Measurements from ENCODE around the gene PBX4.

Gene PBX4

GRCh38 chr19:19540064-19540714 is 78.3 kb downstream of the PBX4 start:
- DNase-seq (ENCODE audit: low read depth), result no peak

GRCh38 chr19:19539698-19540063 is 78.8 kb downstream of the PBX4 start:
- DNase-seq (ENCODE audit: low read depth), result no peak

DNA sequence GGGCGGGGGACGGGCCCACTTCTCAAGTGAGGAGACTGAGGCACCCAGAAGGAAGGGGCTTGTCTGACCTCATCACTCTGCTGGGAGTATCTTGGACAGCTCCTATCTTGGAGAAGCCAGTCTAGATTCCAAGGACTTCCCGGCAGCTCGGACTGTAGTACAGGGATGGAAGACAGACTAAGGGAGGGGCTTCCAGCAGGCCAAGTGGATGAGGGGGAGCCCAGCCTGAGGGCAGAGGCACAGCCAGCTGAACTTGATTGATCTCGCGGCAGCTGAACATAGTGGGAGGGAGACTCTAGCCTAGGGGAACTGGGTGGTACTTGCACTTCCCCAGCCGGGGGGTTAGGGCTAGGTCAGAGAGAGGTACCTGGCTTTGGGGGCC is 79.7 kb downstream of the PBX4 start:
- no peak for DNase-seq (ENCODE audit: low read depth)

DNA sequence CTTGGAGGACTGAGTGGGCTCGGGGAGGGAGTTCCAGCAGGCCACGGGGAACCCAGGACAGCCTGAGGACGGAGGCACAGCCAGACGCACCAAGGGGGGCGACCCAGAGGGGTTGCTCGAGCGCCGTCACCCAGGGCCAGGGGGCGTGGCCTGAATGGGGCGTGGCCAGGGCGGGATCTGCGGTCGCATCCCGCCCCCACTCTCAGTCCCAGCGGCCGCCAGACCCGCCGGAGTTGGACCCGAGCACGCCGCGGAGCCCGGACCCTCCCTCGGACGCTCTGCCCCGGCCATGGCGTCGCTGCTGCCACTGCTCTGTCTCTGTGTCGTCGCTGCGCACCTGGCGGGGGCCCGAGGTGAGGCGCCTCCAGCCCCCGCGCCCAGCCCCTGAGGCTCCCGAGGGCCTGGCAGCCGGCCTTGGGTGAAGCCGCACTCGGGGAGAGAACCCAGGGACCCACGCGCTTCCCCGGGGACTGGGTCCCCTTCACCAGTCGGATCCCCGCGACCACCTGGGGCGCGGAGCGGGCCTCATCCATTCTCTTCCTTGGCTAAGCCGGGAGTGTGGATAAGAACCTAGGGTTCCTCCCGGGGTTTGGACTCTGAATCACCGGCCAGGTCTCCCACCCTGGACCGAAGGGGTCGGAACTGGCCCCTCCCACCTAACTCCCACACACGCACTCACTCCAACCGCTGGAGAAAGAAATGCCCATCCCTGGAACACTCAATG is 80.3 kb downstream of the PBX4 start, which contains the start of gene CILP2:
TSS of gene CILP2 (plus strand) at position 205 of the 724 bp plus-strand sequence. CDS start at position 290, 85 bp downstream.
- no peak for DNase-seq (ENCODE audit: low read depth)

DNA sequence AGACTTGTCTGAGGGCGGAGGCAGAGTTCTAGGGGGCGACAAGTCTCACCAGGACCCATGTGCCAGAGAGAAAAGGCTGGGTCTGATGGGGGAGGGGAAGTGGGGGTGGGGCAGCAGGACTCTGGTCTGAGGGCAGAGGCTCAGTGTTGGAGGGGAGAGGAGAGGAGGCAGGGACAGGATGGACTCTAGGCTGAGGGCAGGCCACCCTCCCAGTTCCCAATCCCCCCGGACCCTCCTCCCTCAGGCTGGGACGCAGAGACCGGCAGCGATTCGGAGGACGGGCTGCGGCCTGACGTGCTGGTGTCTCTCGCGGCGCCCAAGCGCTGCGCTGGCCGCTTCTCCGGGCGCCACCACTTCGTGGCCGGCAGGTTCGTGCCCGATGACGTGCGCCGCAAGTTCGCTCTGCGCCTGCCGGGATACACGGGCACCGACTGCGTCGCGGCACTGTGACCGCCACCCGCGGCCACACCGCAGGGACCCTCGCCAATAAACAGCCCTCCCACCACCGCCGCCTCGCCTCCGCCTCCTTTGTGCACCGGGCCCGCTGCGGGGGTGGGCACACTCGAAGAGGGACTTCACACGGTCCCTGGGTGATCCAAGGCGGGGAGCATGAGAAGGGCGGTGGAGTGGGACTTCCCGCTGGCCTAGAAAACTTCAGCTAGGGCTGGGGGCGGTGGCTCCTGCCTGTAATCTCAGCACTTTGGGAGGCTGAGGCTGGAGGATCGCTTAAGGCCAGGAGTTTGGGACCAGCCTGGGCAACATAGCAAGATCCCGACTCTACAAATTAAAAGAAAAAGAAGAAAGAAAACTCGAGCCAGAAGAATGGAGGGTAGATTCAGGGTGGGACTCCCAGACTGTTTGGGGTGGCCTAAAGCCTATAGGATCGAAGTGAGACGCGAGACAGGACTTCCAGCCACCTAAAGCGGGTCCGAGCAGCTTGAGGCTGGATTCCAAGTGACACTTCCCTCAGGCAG is 81.1 kb downstream of the PBX4 start:
- no peak for DNase-seq (ENCODE audit: low read depth)

GRCh38 chr19:19535311-19536191 is 82.9 kb downstream of the PBX4 start:
- no peak for DNase-seq (ENCODE audit: low read depth)

DNA sequence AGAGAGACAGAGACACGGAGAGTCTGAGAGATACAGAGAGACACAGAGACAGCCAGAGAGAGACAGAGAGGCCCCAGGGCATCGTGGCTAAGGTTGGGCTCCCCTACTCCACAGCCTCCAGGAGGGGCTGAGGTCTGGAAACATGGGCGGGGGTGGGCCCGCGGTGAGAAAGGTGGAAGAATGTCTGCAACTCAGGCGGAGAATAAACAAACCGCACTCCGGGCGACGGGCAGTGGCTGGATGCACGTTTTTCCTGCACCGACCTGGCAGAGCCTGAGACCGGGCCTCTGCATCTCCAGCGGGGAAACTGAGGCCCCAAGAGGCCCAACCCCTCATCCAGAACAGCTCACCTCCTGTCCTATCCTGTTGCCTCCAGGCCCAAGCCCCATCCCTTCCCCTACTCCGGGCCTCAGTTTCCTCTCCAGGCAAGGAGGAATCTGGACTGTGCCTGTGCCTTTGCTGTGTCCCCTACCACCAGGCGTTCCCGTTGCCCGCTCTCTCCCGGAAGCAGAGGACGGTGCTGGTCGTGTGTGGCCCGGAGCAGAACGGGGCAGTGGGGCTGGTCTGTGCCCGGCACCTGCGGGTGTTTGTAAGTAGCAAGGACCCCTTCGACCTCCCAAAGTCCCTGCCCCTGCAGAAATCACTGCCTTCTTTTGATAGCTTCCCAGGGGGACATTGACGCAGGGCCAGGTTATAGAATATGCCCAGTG is 83.8 kb downstream of the PBX4 start:
- no peak for DNase-seq (ENCODE audit: low read depth)

DNA sequence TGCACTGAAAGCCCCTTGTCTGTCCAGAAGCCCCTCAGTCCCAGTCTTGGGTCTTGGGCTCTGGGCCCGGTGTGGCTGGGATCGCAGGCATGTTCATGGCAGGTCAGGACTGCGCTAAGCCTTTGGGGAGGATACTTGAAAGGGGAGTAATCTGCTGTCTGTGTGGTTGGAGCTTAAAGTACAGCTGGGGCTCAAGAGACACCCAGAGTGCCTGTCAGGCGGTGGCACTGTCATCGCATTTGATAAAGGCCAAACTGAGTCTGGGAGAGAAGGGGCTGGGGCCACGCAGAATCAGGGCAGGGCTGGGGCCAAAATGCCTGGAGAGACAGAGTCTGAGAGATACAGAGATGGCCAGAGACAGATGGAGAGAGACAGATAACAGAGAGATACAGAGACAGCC is 84.6 kb downstream of the PBX4 start:
- no peak for DNase-seq (ENCODE audit: low read depth)

DNA sequence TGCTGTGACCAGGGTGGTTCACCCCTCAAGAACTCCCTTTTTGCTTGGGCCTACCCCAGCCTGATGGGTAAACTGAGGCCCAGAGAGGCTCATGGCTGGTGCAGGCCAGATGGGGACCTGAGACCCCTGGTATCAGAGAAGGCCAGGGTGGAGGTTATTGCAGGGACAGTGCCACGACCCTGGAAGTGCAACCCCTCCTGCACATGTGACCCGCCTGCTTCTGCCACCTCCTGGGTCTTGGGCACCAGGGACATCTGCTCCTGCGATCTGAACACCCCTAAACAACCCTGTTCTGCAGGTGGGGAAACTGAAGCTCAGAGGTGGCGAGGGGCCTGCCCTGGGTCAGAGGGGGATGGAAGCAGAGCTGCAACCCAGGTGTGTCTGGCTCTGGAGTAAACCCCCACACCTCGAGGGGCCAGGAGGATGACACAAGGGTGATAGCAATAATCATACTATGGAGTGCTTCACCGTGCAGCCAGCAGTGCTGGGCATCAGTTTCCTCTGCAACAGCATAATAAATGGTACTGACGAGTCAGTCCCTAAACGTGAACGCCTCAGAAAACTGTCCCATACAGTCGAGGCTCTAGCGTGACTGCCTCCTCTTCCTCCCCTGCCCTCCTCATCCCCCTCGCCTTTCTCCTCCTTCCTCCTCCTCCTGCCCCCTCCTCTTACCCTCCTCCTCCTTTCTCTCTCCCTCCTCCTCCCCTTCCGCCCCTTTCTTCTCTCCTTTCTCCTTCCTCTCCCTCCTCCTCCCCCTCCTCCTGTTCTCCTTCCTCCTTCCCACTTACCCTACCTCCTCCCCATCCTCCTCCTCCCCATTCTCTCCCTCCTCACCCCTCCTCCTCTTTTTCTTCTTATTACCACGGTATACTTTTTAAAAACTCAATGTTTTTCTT is 85.4 kb downstream of the PBX4 start:
- DNase-seq (ENCODE audit: low read depth), result no peak

DNA sequence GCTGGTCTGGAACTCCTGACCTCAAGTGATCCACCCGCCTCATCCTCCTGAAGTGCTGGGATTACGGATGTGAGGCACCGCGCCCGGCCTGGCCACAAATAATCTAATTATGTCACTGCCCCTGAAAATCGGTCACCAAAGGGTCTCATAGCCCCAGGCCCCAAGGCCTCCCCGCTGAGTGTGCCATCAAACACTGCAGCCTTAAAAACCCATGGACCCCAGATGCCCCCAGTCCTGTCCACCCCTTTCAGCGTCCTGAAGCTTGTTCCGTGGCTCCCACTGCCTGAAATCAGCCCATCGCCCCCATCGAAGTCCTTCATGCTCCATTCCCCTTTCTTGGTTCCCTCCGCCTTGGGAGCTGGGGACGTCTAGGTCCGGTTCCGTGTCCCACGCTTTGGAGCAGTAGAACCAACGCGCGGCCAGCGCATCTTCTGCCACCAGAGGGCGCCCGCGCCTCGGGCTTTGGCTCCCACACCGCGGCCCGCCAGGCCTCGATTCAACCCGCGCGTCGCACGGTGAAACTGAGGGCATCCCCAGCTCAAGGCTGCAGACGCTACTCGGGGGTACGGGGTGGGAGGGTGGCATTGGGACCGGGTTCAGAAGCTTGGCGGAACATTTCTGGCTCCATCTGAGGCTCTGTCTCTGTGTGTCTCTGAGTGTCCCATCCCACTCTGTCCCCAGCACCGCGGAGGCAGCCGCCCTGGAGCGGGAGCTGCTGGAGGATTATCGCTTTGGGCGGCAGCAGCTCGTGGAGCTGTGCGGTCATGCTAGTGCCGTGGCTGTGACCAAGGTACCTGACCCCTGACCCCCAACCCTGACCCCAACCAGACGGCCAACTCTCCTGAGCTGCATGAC is 86.3 kb downstream of the PBX4 start:
- DNase-seq (ENCODE audit: low read depth), result no peak

DNA sequence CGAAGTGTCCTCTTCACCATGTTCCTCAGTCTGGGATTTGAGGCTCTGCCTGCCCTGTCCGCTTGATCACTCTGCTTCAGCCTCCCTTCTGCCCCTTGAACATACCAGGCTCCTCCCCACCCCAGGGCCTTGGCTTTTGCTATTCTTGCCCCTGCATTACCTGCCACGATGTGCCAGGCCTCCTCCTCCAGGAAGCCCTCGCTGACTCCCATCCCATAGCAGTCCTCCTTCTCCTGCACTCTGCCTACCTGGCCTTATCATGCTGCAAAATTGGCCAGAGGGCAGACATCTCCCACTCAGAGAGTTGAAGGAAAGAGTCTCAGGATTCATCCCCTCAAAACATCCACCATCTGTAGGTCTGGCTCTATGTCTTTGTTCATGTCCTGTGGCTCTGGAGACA is 87.6 kb downstream of the PBX4 start:
- no peak for DNase-seq (ENCODE audit: low read depth)

DNA sequence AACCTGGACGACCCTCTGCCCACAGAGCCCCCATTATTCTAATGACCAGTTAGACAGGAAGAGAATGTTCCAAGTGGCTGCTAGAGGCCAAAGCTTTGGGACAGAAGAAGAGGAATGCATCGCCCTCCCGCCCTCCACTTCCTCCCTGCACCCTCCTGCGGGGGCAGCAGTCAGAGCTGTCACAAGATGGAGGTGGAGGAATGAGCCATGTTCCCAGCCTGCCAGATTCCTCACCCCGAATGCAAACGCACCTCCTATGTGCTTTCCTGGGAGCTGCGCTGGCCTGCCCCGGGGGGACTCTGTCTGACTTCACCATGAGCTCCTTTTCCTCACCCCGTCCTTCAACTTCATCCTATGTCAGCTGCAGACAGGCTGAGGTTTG is 88.1 kb downstream of the PBX4 start:
- DNase-seq (ENCODE audit: low read depth), result no peak

- DNase-seq (ENCODE audit: low read depth), result no peak
Measured at GRCh38 chr19:19529783-19530422, 88.6 kb downstream of the PBX4 start.

GRCh38 chr19:19528721-19529490 is 89.6 kb downstream of the PBX4 start, which contains the start of gene YJEFN3:
Gene YJEFN3, plus strand, starts transcription at chr19:19528911. Its CDS starts 22 bp downstream, at chr19:19528933.
- DNase-seq (ENCODE audit: low read depth), result no peak

DNA sequence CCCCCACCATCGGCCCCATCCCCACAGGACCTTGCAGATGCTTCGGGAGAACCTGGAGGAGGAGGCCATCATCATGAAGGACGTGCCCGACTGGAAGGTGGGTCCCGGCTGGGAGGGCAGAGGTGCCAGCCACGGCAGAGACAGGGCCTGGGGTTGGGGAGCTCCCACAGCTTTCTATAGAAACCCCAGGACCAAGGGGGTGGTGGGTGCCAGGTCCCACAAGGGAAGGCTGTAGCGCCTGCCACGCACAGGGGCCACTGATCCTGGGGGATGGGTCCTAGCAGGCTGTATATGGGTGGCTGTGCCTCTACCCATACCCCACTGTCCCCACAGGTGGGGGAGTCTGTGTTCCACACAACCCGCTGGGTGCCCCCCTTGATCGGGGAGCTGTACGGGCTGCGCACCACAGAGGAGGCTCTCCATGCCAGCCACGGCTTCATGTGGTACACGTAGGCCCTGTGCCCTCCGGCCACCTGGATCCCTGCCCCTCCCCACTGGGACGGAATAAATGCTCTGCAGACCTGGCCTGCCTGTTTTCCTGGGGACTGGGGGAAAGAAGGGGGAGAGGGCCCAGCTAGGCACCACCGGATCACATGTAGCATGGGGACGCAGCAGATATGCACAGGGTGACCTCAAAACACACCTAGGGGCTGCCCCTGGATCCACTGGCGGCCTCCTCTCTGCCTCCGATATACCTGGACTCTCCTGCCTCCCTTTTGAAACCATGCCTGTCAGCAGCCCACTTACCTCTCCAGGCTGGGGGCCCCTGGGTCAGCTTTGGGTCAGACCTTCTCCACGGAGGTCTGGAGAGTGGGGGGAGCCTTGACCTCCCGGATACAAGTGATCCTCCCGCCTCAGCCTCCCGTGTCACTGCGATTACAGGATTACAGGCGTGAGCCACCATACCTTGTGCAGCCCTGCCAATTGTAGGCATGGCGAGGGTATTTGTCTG is 90.5 kb downstream of the PBX4 start:
- DNase-seq (ENCODE audit: low read depth), result no peak

DNA sequence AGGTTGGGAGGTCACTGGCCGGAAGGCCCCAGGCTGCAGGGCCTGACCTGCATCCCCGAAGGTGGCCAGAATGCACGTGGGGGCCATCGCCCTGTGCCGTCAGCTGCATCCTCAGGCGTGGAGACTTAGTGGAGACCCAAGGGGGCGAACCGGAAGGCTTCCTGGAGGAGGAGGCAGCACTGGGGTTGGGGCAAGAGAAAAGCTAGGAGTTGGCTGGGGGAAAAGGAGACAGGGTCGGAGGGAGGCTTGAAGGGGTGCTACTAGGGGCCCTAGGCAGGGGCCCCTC is 91.2 kb downstream of the PBX4 start:
- no peak for DNase-seq (ENCODE audit: low read depth)

Measured in GM04503 (cell line).